Right lobe of liver (tissue), 4 donors: ENCODE data around the gene PRSS33.

ENCODE experiments used
- CTCF ChIP-seq, 4 donors: fragments of 200-600 bp in 3 of 4; fragments of 450-650 bp in 1 of 4; IDR thresholded peaks; one replicate each; pipeline versions ENCODE4 v1.5.1 to v1.8.0; 2016 to 2022; ENCODE audit warnings: antibody characterized with exemption in 4 of 4, mild to moderate bottlenecking in 2 of 4
- POLR2A ChIP-seq: fragments of 450-650 bp; IDR thresholded peaks from one replicate; pipeline ENCODE4 v1.6.1; 2017; ENCODE audit warnings: antibody characterized with exemption, mild to moderate bottlenecking
- donor health status: DM: no; HTN: no; CAD: no.
- donor health status: DM: no; HTN: no; CAD: no.
- donor health status: DM: no; HTN: yes; CAD: no.

GRCh38 chr16:2825906-2826305 lies 38.5 kb upstream of the PRSS33 start:
- TF ChIP-seq CTCF (IDR thresholded peaks at IDR 0.05) = no peak
- no peak for TF ChIP-seq POLR2A
